GM12878 (cell line): Measurements from ENCODE around the gene WNT5B. TPM values are rescaled to one million over a fixed set of nuclear protein-coding genes. Genes with fewer than 3 reads are reported as not detected.

Experiments
- ATAC-seq: fragments of 200-7000 bp; cut with Tn5 transposase; 3 replicates; pipeline ENCODE4 v1.9.1; 2020; ENCODE audit warnings: mild to moderate bottlenecking, moderate library complexity
- BruUV-seq: library from RNA; stranded (reverse); fragments of 400-500 nt; replicated peaks from 2 replicates; lab custom pipeline; 2021; lab: Mats Ljungman, UMichigan
- CTCF ChIA-PET: fragments of 300-600 bp; sonication (Branson Sonifier 250); formaldehyde crosslinking; extraction: SDS; loops from one replicate; lab custom pipeline; 2021; ENCODE audit warnings: inconsistent platforms; lab: Yijun Ruan, JAX
- POLR2A ChIA-PET: fragments of 350-600 bp; formaldehyde crosslinking; extraction: SDS; loops from one replicate; lab custom pipeline; 2021; ENCODE audit warnings: inconsistent platforms; lab: Charles Lee
- RAD21 ChIA-PET: fragments of 300-600 bp; sonication (Branson Sonifier 250); formaldehyde crosslinking; loops from one replicate; lab custom pipeline; 2023; ENCODE audit warnings: antibody characterized with exemption; ENCODE audit not compliant: unreplicated experiment; lab: Charles Lee
- SMC1A ChIA-PET: fragments of 300-600 bp; sonication (Branson Sonifier 250); formaldehyde crosslinking; loops from one replicate; lab custom pipeline; 2023; ENCODE audit not compliant: unreplicated experiment, uncharacterized antibody; lab: Charles Lee
- DNase-seq: peaks from one replicate; pipeline ENCODE4 v3.0.0-alpha.2; 2011; ENCODE audit warnings: low read depth, low spot score
- FAIRE-seq: peaks from 3 replicates; lab custom pipeline; 2011; peaks lifted over from hg19 to GRCh38; lab: Jason Lieb, UNC
- H2AFZ ChIP-seq: 2 replicates; pipeline ENCODE4 v1.6.0; 2011; ENCODE audit warnings: low read depth, low read length, control low read depth; ENCODE audit not compliant: control insufficient read depth
- H3K27ac ChIP-seq: 2 replicates; pipeline ENCODE4 v1.5.1; 2011; ENCODE audit warnings: control low read depth; ENCODE audit not compliant: control insufficient read depth, insufficient read depth
- H3K27me3 ChIP-seq, 2 experiments: replicated peaks in 1 of 2; 2 replicates each; pipeline versions ENCODE4 v1.6.0 to v1.6.1; 2011; ENCODE audit warnings: low read length in 1 of 2; ENCODE audit not compliant: control insufficient read depth in 2 of 2, insufficient read depth in 2 of 2
- H3K36me3 ChIP-seq, 2 experiments: 2 replicates each; pipeline ENCODE4 v1.5.1; 2011; ENCODE audit warnings: low read length in 1 of 2; ENCODE audit not compliant: control insufficient read depth in 2 of 2, insufficient read depth in 2 of 2
- H3K4me1 ChIP-seq: 2 replicates; pipeline ENCODE4 v1.6.1; 2011; ENCODE audit warnings: mild to moderate bottlenecking, low read length, moderate library complexity, mixed read lengths; ENCODE audit not compliant: control insufficient read depth, insufficient read depth
- H3K4me2 ChIP-seq: 2 replicates; pipeline ENCODE4 v1.6.0; 2011; ENCODE audit warnings: control low read depth; ENCODE audit not compliant: control insufficient read depth, insufficient read depth
- H3K4me3 ChIP-seq: fragments of 200-600 bp; sonication (generic); 2 replicates; pipeline ENCODE4 v1.5.1; 2016
- H3K79me2 ChIP-seq: 2 replicates; pipeline ENCODE4 v1.6.0; 2011; ENCODE audit warnings: low read length; ENCODE audit not compliant: control insufficient read depth, insufficient read depth
- H3K9ac ChIP-seq: 2 replicates; pipeline ENCODE4 v1.8.0; 2011; ENCODE audit warnings: low read length, control low read depth, mixed read lengths; ENCODE audit not compliant: control insufficient read depth, insufficient read depth
- H3K9me3 ChIP-seq: replicated peaks from 3 replicates; pipeline ENCODE4 v1.5.1; 2011; ENCODE audit warnings: mild to moderate bottlenecking, low read length; ENCODE audit not compliant: control insufficient read depth, insufficient read depth
- H4K20me1 ChIP-seq: 2 replicates; pipeline ENCODE4 v1.6.0; 2011; ENCODE audit not compliant: control insufficient read depth, insufficient read depth
- EED ChIP-seq: sonication (generic); IDR thresholded peaks from 2 replicates; pipeline ENCODE4 v1.6.1; 2016; ENCODE audit warnings: antibody characterized with exemption, low read depth
- WGBS: methylation state at CpG from one replicate; pipeline ENCODE4 v1.1.6; 2016; ENCODE audit warnings: low lambda C conversion rate; ENCODE audit not compliant: insufficient replicate concordance, insufficient coverage; ENCODE audit errors: missing lambda C conversion rate; 5-methylcytosine and 5-hydroxymethylcytosine counted together
- in situ Hi-C: fragments of 300-500 bp; cut with MboI; formaldehyde crosslinking; loops from 9 replicates; pipeline ENCODE4 v1.14.3; 2018; ENCODE audit warnings: mixed read lengths
- intact Hi-C: fragments of 100-400 bp; cut with micrococcal nuclease; formaldehyde crosslinking; loops from one replicate; pipeline ENCODE4 v1.14.2; 2022; ENCODE audit not compliant: unreplicated experiment
- polyA plus RNA-seq, 11 experiments: library from polyadenylated mRNA; depleted of rRNA in 4 of 11; unstranded in 6 of 11; stranded (reverse) in 5 of 11; fragments of >200 nt; fragmentation: Nextera tagmentation in 4 of 11; fragmentation: Illumina TruSeq in 1 of 11; extraction: Ambion mirVana in 4 of 11; extraction: Trizol in 1 of 11; gene quantifications; 1 replicate in 1 of 11; 2 replicates in 10 of 11; pipeline versions ENCODE4 v1.2.1 to v1.2.3, GENCODE V29; 2011 to 2016; ENCODE audit warnings: inconsistent platforms in 2 of 11, missing spikeins in 2 of 11, low read depth in 1 of 11
- total RNA-seq, 4 experiments: library from RNA; depleted of rRNA in 3 of 4; stranded (reverse); fragments of >200 nt in 3 of 4; fragmentation: Illumina TruSeq in 1 of 4; extraction: Trizol in 1 of 4; gene quantifications; 2 replicates each; pipeline versions ENCODE4 v1.2.1 to v1.2.3, GENCODE V29; 2013 to 2021
- TF ChIP-seq, protein P1 (sequence below): fragments of 450-650 bp; IDR thresholded peaks from 2 replicates; pipeline ENCODE4 v1.6.1; 2016; ENCODE audit warnings: mild to moderate bottlenecking, moderate library complexity, borderline replicate concordance

The WNT5B gene
- total and polyA plus RNA-seq, 10 of the 15 experiments (the other 5 are each of a cell fraction or from before 2014, with no cell fraction given), result 0.45 to 18.3 (median 5.4) TPM

DNA sequence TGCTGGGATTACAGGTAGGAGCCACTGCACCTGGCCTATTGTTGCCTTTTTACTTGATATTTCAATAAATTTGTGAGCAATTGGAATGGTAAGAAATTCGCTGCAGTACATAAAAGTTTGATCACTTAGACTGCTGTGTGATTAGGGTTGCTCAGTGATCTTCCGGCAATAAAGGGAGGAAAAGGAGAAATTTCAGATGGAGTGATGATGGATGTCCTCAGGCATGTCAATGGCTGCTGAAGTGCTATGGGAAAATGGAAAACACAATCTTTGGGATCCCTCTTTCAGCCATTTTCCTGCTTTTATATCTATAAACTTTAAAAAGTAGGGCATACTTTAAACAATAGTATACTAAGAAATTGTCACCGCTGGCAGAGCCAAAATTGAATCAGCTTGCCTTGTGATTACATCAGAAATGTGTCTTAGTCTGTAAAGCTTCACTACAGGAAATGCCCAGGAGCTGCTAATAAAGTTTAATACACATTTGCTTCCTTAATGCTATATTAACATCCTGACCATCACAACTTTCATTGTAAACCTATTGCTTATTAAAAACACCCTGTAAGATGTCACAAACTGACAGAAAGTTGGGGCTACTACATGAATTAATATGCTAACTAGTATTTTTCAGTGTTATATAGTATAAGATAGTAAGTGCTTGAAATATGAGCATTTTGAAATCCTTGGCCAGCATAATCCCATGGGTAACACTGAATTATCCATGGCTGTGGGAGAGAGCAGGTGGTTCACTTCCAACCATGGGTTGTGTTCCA lies 20.9 kb upstream of the WNT5B start:
- Histone ChIP-seq H3K4me3 (no peak overlapping the region), H3K27ac (no peak overlapping the region), H3K9me3 (no peaks in the 10 kb centered on the region), H2AFZ (no peak overlapping the region), H3K27me3 (no peaks in the 10 kb centered on the region), H3K36me3 (no peaks in the 10 kb centered on the region), H3K4me1 (peaks cover 40% of the 10 kb centered on the region), H3K9ac (no peak overlapping the region), H3K4me2 (no peak overlapping the region), H3K79me2 (no peaks in the 10 kb centered on the region; the same call in 1 of the 2 replicates), H4K20me1 (no peaks in the 10 kb centered on the region)
- ATAC-seq (no peak), DNase-seq (no peak), FAIRE-seq (no peak)
- SMC1A ChIA-PET, result interaction anchor here (1.2 kb wide), 1 partner anchor 490 kb away, joined by 4 read pairs; no protein-coding TSS in a partner anchor
- no peak for TF ChIP-seq EED
- TF ChIP-seq, protein P1, sequence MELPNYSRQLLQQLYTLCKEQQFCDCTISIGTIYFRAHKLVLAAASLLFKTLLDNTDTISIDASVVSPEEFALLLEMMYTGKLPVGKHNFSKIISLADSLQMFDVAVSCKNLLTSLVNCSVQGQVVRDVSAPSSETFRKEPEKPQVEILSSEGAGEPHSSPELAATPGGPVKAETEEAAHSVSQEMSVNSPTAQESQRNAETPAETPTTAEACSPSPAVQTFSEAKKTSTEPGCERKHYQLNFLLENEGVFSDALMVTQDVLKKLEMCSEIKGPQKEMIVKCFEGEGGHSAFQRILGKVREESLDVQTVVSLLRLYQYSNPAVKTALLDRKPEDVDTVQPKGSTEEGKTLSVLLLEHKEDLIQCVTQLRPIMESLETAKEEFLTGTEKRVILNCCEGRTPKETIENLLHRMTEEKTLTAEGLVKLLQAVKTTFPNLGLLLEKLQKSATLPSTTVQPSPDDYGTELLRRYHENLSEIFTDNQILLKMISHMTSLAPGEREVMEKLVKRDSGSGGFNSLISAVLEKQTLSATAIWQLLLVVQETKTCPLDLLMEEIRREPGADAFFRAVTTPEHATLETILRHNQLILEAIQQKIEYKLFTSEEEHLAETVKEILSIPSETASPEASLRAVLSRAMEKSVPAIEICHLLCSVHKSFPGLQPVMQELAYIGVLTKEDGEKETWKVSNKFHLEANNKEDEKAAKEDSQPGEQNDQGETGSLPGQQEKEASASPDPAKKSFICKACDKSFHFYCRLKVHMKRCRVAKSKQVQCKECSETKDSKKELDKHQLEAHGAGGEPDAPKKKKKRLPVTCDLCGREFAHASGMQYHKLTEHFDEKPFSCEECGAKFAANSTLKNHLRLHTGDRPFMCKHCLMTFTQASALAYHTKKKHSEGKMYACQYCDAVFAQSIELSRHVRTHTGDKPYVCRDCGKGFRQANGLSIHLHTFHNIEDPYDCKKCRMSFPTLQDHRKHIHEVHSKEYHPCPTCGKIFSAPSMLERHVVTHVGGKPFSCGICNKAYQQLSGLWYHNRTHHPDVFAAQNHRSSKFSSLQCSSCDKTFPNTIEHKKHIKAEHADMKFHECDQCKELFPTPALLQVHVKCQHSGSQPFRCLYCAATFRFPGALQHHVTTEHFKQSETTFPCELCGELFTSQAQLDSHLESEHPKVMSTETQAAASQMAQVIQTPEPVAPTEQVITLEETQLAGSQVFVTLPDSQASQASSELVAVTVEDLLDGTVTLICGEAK, result peak; percentile 86
- in situ Hi-C loops (no loop called here), intact Hi-C loops (no loop called here)
- 75% methylated on average over 3 of the region's 3 CpGs for WGBS
- CTCF ChIA-PET, result interaction anchor here (0.8 to 3.1 kb wide), 3 partner anchors 18 to 492 kb away, joined by 3 to 38 read pairs (median 10); no protein-coding TSS in a partner anchor
- RAD21 ChIA-PET, result interaction anchor here (1.0 kb wide), 1 partner anchor 15 kb away, joined by 3 read pairs; no protein-coding TSS in a partner anchor
- POLR2A ChIA-PET, result no interaction called here
- no TSS peak for BruUV-seq
